H1 (cell line): ENCODE measurements around the gene KRTAP5-1. TPM values are rescaled to one million over a fixed set of nuclear protein-coding genes. Genes with fewer than 3 reads are reported as not detected.

Experiments
- CTCF ChIA-PET: fragments of 300-600 bp; sonication (Branson Sonifier 250); formaldehyde crosslinking; loops from one replicate; lab custom pipeline; 2021; ENCODE audit not compliant: partially characterized antibody; lab: Charles Lee
- POLR2A ChIA-PET: fragments of 300-600 bp; sonication (Branson Sonifier 250); formaldehyde crosslinking; loops from one replicate; lab custom pipeline; 2021; ENCODE audit warnings: inconsistent platforms; ENCODE audit not compliant: partially characterized antibody; lab: Charles Lee
- DNase-seq, 2 experiments: peaks; one replicate each; pipeline versions ENCODE4 v3.0.0 to v3.0.0-alpha.2; 2010 to 2022; ENCODE audit warnings: low spot score in 2 of 2, low read depth in 1 of 2, mixed read lengths in 1 of 2
- FAIRE-seq: peaks from 2 replicates; lab custom pipeline; 2011; peaks lifted over from hg19 to GRCh38; lab: Jason Lieb, UNC
- H2AFZ ChIP-seq: 2 replicates; pipeline ENCODE4 v1.8.1; 2012; ENCODE audit warnings: low read length, inconsistent platforms
- H2AK5ac ChIP-seq: 2 replicates; pipeline ENCODE4 v1.6.1; 2013; ENCODE audit warnings: low read depth, low read length
- H2BK120ac ChIP-seq: replicated peaks from 2 replicates; pipeline ENCODE3; 2013; ENCODE audit warnings: low read depth, low read length, inconsistent platforms
- H2BK12ac ChIP-seq: 2 replicates; pipeline ENCODE4 v1.6.1; 2013; ENCODE audit warnings: low read depth, low read length
- H2BK15ac ChIP-seq: 2 replicates; pipeline ENCODE4 v1.6.1; 2013; ENCODE audit warnings: low read length
- H2BK20ac ChIP-seq: 2 replicates; pipeline ENCODE4 v1.6.1; 2013; ENCODE audit warnings: low read length
- H2BK5ac ChIP-seq: 2 replicates; pipeline ENCODE4 v1.6.1; 2013; ENCODE audit warnings: low read depth, low read length
- H3K14ac ChIP-seq: 2 replicates; pipeline ENCODE4 v1.6.1; 2013; ENCODE audit warnings: inconsistent platforms; ENCODE audit not compliant: insufficient read length
- H3K18ac ChIP-seq: 2 replicates; pipeline ENCODE4 v1.6.1; 2013; ENCODE audit warnings: low read length; ENCODE audit errors: extremely low read depth
- H3K23ac ChIP-seq: 2 replicates; pipeline ENCODE4 v1.6.1; 2013; ENCODE audit warnings: inconsistent platforms; ENCODE audit not compliant: insufficient read length
- H3K23me2 ChIP-seq: 2 replicates; pipeline ENCODE4 v1.6.1; 2013; ENCODE audit warnings: low read depth, low read length
- H3K27ac ChIP-seq: 2 replicates; pipeline ENCODE4 v1.6.1; 2011; ENCODE audit warnings: low read depth, low read length, inconsistent platforms
- H3K27me3 ChIP-seq, 4 experiments: replicated peaks in 1 of 4; 1 replicate in 1 of 4; 2 replicates in 3 of 4; pipeline versions ENCODE4 v1.6.1 to v1.8.1; 2011 to 2013; ENCODE audit warnings: low read length in 3 of 4, mild to moderate bottlenecking in 3 of 4, inconsistent platforms in 2 of 4, mixed read lengths in 2 of 4, moderate library complexity in 1 of 4; ENCODE audit not compliant: control insufficient read depth in 3 of 4, insufficient read depth in 3 of 4; ENCODE audit errors: extremely low read depth in 1 of 4
- H3K36me3 ChIP-seq, 4 experiments: 2 replicates each; pipeline versions ENCODE4 v1.6.1 to v1.8.1; 2011 to 2013; ENCODE audit warnings: mild to moderate bottlenecking in 4 of 4, low read length in 3 of 4, moderate library complexity in 2 of 4, control low read depth in 1 of 4, inconsistent platforms in 1 of 4; ENCODE audit not compliant: insufficient read depth in 4 of 4, control insufficient read depth in 2 of 4
- H3K4ac ChIP-seq: replicated peaks from 2 replicates; pipeline ENCODE3; 2013; ENCODE audit warnings: low read length, low read depth, mixed read lengths, inconsistent platforms; ENCODE audit not compliant: insufficient read length
- H3K4me1 ChIP-seq, 4 experiments: replicated peaks in 1 of 4; 1 replicate in 1 of 4; 2 replicates in 3 of 4; pipeline versions ENCODE4 v1.6.1 to v1.8.1; 2011 to 2013; ENCODE audit warnings: low read length in 3 of 4, inconsistent platforms in 2 of 4, mixed read lengths in 1 of 4; ENCODE audit not compliant: insufficient read depth in 4 of 4, control insufficient read depth in 3 of 4
- H3K4me2 ChIP-seq, 2 experiments: 2 replicates each; pipeline versions ENCODE4 v1.6.1 to v1.8.1; 2011 to 2013; ENCODE audit warnings: low read depth in 2 of 2, low read length in 2 of 2, control low read depth in 1 of 2, inconsistent platforms in 1 of 2, mild to moderate bottlenecking in 1 of 2; ENCODE audit not compliant: insufficient read depth in 1 of 2
- H3K4me3 ChIP-seq, 4 experiments: fragments of 200-600, 300-600 bp in 1 of 4; sonication (generic), shearing (Covaris generic), sonication (Bioruptor Twin) in 1 of 4; 2 replicates each; pipeline versions ENCODE4 v1.5.1 to v1.8.1; 2011 to 2016; ENCODE audit warnings: low read length in 4 of 4, low read depth in 3 of 4, control low read depth in 2 of 4, inconsistent platforms in 2 of 4, mild to moderate bottlenecking in 2 of 4, mixed read lengths in 1 of 4, moderate library complexity in 1 of 4; ENCODE audit not compliant: insufficient read depth in 2 of 4; ENCODE audit errors: extremely low read depth in 1 of 4
- H3K56ac ChIP-seq: replicated peaks from 2 replicates; pipeline ENCODE3; 2013; ENCODE audit warnings: low read depth, mild to moderate bottlenecking, mixed read lengths, low read length, inconsistent platforms; ENCODE audit not compliant: insufficient read length
- H3K79me1 ChIP-seq: 2 replicates; pipeline ENCODE4 v1.6.1; 2013; ENCODE audit warnings: low read depth, low read length, control low read depth
- H3K79me2 ChIP-seq, 2 experiments: 2 replicates each; pipeline versions ENCODE4 v1.6.1 to v1.8.1; 2012 to 2013; ENCODE audit warnings: low read length in 2 of 2, mild to moderate bottlenecking in 2 of 2, inconsistent platforms in 1 of 2; ENCODE audit not compliant: insufficient read depth in 2 of 2, control insufficient read depth in 1 of 2
- H3K9ac ChIP-seq, 4 experiments: replicated peaks in 1 of 4; 1 replicate in 1 of 4; 2 replicates in 3 of 4; pipeline versions ENCODE4 v1.6.1 to v1.8.1; 2011 to 2013; ENCODE audit warnings: low read depth in 3 of 4, low read length in 3 of 4, control low read depth in 2 of 4, mild to moderate bottlenecking in 2 of 4, moderate library complexity in 2 of 4, inconsistent platforms in 1 of 4; ENCODE audit errors: extremely low read depth in 1 of 4
- H3K9me3 ChIP-seq, 2 experiments: 2 replicates each; pipeline versions ENCODE4 v1.6.1 to v1.8.1; 2012 to 2013; ENCODE audit warnings: mild to moderate bottlenecking in 2 of 2, moderate library complexity in 2 of 2, control low read depth in 1 of 2, inconsistent platforms in 1 of 2, low read depth in 1 of 2, low read length in 1 of 2, mixed read lengths in 1 of 2; ENCODE audit not compliant: insufficient read depth in 2 of 2
- H4K20me1 ChIP-seq, 2 experiments: replicated peaks in 1 of 2; 2 replicates each; pipeline versions ENCODE3 to v1.8.1; 2011 to 2013; ENCODE audit warnings: inconsistent platforms in 2 of 2, low read length in 2 of 2, mild to moderate bottlenecking in 1 of 2; ENCODE audit not compliant: insufficient read depth in 2 of 2, control insufficient read depth in 1 of 2
- H4K5ac ChIP-seq: 2 replicates; pipeline ENCODE4 v1.6.1; 2013; ENCODE audit warnings: low read length, low read depth, mixed read lengths, inconsistent platforms; ENCODE audit not compliant: insufficient read length
- H4K8ac ChIP-seq: 2 replicates; pipeline ENCODE4 v1.8.0; 2013; ENCODE audit warnings: mild to moderate bottlenecking, moderate library complexity, low read length, inconsistent platforms; ENCODE audit not compliant: insufficient read depth; ENCODE audit errors: extremely low read depth
- H4K91ac ChIP-seq: replicated peaks from 2 replicates; pipeline ENCODE3; 2013; ENCODE audit warnings: low read length, mixed read lengths, inconsistent platforms; ENCODE audit not compliant: insufficient read length
- BCL11A ChIP-seq, 2 experiments: IDR thresholded peaks; one replicate each; pipeline ENCODE4 v1.6.1; 2011; ENCODE audit warnings: low read depth in 2 of 2, low read length in 2 of 2, mild to moderate bottlenecking in 2 of 2
- CBX8 ChIP-seq: fragments of 300-800, 300-1000 bp; sonication (generic); IDR thresholded peaks from 2 replicates; pipeline ENCODE4 v1.7.1; 2016; ENCODE audit warnings: low read depth, low read length, borderline replicate concordance
- EP300 ChIP-seq, 2 experiments: IDR thresholded peaks; 1 replicate in 1 of 2; 2 replicates in 1 of 2; pipeline ENCODE4 v1.6.1; 2011 to 2012; ENCODE audit warnings: low read depth in 2 of 2, low read length in 2 of 2, mild to moderate bottlenecking in 2 of 2, borderline replicate concordance in 1 of 2, inconsistent platforms in 1 of 2, moderate library complexity in 1 of 2
- EZH2 ChIP-seq: fragments of 200-600 bp; sonication (generic); IDR thresholded peaks from 2 replicates; pipeline ENCODE4 v1.7.1; 2012; ENCODE audit warnings: low read depth, mild to moderate bottlenecking, moderate library complexity, low read length, inconsistent platforms; ENCODE audit not compliant: severe bottlenecking
- MAX ChIP-seq: IDR thresholded peaks from 2 replicates; pipeline ENCODE4 v1.6.1; 2012; ENCODE audit warnings: inconsistent platforms
- WGBS, 2 experiments: shearing (Covaris generic) in 1 of 2; methylation state at CpG; one replicate each; pipeline versions ENCODE4 v1.1.6 to v1.1.7; 2013 to 2015; ENCODE audit warnings: low lambda C conversion rate in 2 of 2, mixed read lengths in 2 of 2, inconsistent platforms in 1 of 2, low coverage in 1 of 2, missing lambda C conversion rate in 1 of 2; ENCODE audit not compliant: insufficient replicate concordance in 2 of 2, insufficient coverage in 1 of 2, insufficient read length in 1 of 2; ENCODE audit errors: extremely low coverage in 1 of 2, missing lambda C conversion rate in 1 of 2; 5-methylcytosine and 5-hydroxymethylcytosine counted together
- polyA plus RNA-seq, 7 experiments: library from polyadenylated mRNA; depleted of rRNA in 3 of 7; stranded (reverse) in 5 of 7; unstranded in 2 of 7; fragments of >200 nt in 5 of 7; fragments of 200-250 nt in 2 of 7; gene quantifications; 1 replicate in 5 of 7; 2 replicates in 1 of 7; 4 replicates in 1 of 7; pipeline versions ENCODE4 v1.2.1 to v1.2.3, GENCODE V29; 2011 to 2013; ENCODE audit warnings: missing spikeins in 2 of 7, mixed read lengths in 2 of 7
- total RNA-seq: library from RNA; stranded (reverse); fragmentation: NEBNext Ultra II Directional; extraction: Animal tissue kit (Norgen Biotek cat#: 25700); gene quantifications from 2 replicates; pipeline ENCODE4 v1.2.1, GENCODE V29; 2021

The KRTAP5-1 gene
- total and polyA plus RNA-seq, 2 of the 8 experiments (the other 6 are each of a cell fraction or from before 2014, with no cell fraction given): not detected

- FAIRE-seq (no peak), DNase-seq (no peak)
- peak overlapping the region; percentile 81 for H4K91ac ChIP-seq
- H3K4me2 ChIP-seq: no peak overlapping the region
- no peak overlapping the region for H3K23ac ChIP-seq
- H3K18ac ChIP-seq: peak overlapping the region; percentile 32; the same call in 1 of the 2 replicates
- peak overlapping the region; percentile 84; the same call in 1 of the 2 replicates for H2BK12ac ChIP-seq
- CTCF ChIA-PET: interaction anchor here (0.9 to 9.6 kb wide), 4 partner anchors 10 to 43 kb away, joined by 3 to 140 read pairs (median 67); partner anchors contain the start of gene DUSP8
- 0 out of 2 replicates have a peak overlapping the region, but pooled peaks have one; percentile 61 for H2BK20ac ChIP-seq
- no peaks in the 10 kb centered on the region for H3K79me1 ChIP-seq
- H3K23me2 ChIP-seq: no peaks in the 10 kb centered on the region; the same call in 1 of the 2 replicates
- peaks cover 18 to 54% (median 46%) of the 10 kb centered on the region in 4 experiments for H3K27me3 ChIP-seq
- H3K9me3 ChIP-seq: no peaks in the 10 kb centered on the region
- peak overlapping the region; percentile 65; the same call in 1 of the 2 replicates for H2AK5ac ChIP-seq
- no peak overlapping the region for H3K56ac ChIP-seq
- no peaks in the 10 kb centered on the region for H3K79me2 ChIP-seq
- H2BK15ac ChIP-seq: peak overlapping the region; percentile 92
- H3K4ac ChIP-seq: no peak overlapping the region
- no peak overlapping the region for H2BK120ac ChIP-seq
- no peak for TF ChIP-seq BCL11A (IDR thresholded peaks at IDR 0.05; ENCODE audit: low read depth in 2 of 2, low read length in 2 of 2)
- no peak for TF ChIP-seq MAX
- TF ChIP-seq CBX8: no peak
- TF ChIP-seq EZH2: peak; percentile 15
- TF ChIP-seq EP300 (IDR thresholded peaks at IDR 0.05; ENCODE audit: borderline replicate concordance in 1 of 2, low read depth in 2 of 2, low read length in 2 of 2): no peak
- TF ChIP-seq, all 59 proteins: peak for 1
- H4K8ac ChIP-seq: peak overlapping the region; percentile 47; the same call in 1 of the 2 replicates
- H3K4me3 ChIP-seq: no peak overlapping the region
- no peak overlapping the region for H3K14ac ChIP-seq
- peaks cover 2 to 14% of the 10 kb centered on the region in 2 experiments for H4K20me1 ChIP-seq
- peaks cover 8 to 47% (median 39%) of the 10 kb centered on the region in 4 experiments for H3K4me1 ChIP-seq
- no peak overlapping the region for H3K27ac ChIP-seq
- WGBS, 2 experiments: 91% methylated on average over 19 of the region's 74 CpGs; no CpG with 5 or more reads in 1 of the 2 experiments
- H3K9ac ChIP-seq: no peak overlapping the region; a peak in 2 of 7 replicates
- H4K5ac ChIP-seq: no peak overlapping the region
- peak overlapping the region; percentile 24; the same call in 1 of the 2 replicates for H2BK5ac ChIP-seq
- no peak overlapping the region for H2AFZ ChIP-seq
- POLR2A ChIA-PET: interaction anchor here (0.9 to 7.0 kb wide), 4 partner anchors 9 to 716 kb away, joined by 3 to 60 read pairs (median 32); no protein-coding TSS in a partner anchor
- no peaks in the 10 kb centered on the region; a peak in 1 of 8 replicates for H3K36me3 ChIP-seq
These were observed 27.8 kb downstream of the KRTAP5-1 start for GRCh38 chr11:1557051-1557884.
